HG02981 (cell line): ENCODE data around the gene ZNF337.
"Not testable (repeated sequence)": the region's sequence is repeated elsewhere in the genome, so short reads cannot be mapped to it uniquely, and the experiment has no call there.

Experiments used
- ATAC-seq: cut with Tn5 transposase; IDR thresholded peaks from one replicate; pipeline ENCODE4 v1.9.1; 2021; ENCODE audit warnings: mild to moderate bottlenecking, moderate library complexity; ENCODE audit not compliant: unreplicated experiment

Gene ZNF337

GRCh38 chr20:25695532-25696370 lies 902 bp downstream of the ZNF337 start:
- ATAC-seq: no peak

DNA sequence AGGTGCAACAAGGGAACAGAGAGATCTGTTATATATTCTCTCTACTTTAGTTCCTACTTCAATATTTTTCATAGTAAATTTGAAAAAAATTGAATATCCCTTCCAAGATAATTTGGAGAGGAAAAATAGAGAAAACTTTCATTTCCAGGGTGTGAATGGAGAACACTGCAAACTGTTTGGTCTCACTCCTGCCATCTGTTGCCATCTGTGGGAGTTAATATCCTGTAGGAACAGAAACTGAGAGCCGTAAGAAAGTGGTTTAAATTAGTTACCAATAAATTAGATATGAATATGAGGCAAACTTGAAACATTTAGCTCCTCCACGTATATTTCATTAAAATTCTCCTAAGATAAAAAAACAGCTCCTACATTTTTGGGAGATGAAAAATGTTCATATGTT lies 4.2 kb downstream of the ZNF337 start:
- ATAC-seq: peak; percentile 27

GRCh38 chr20:25690427-25690826 lies 6.2 kb downstream of the ZNF337 start:
- ATAC-seq: no peak

DNA sequence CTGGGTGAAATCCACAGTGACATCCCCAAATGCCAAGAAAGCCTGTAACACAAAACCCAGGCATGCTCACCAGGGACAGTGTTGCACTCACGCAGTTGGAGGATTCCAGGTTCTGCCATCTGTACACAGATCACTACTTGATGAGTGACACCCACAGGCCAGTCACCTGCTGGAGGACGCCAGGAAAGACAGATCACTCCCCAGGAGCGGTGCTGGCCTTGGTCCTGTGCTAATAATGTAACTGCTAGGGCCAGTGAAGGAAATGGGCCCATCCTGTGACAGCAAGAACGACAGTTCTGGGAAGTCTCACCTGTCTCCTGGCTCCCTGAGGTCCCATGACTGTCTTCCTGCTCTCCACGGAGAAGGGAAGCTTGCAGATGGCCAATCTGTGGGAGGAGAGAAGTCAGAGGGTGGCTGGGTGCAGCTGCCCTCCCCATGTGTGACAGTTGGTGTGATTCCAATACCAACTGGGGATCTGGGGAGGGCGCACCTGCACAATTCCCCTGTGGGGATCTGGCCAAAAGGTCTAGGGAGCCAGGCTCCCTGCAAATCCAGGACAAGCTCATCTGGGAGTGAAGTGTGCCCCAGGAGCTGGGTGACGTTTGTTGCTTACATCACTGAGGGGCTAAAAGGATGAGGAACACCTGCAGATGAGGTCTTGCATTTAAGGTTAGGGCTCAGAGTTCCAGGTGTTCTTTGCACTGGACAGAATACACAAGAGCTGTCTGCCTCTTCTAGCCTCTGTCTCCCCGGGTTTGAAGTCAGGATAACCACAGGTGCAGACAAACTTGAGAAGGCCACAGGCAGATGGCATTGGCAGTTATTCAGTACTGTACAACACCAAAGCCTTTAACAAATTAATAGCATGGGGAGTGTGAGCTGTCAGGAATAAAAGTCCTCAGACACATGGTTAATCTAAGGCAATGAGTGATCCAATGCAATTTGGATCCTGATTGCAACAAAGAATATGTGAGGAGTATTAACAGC lies 10.3 kb downstream of the ZNF337 start:
- ATAC-seq: peak; percentile 15

- ATAC-seq: peak; percentile 93
Measured at GRCh38 chr20:25685276-25686080, 11.2 kb downstream of the ZNF337 start.

- not testable (repeated sequence) for ATAC-seq
Measured at GRCh38 chr20:25683826-25684225, 12.8 kb downstream of the ZNF337 start.

DNA sequence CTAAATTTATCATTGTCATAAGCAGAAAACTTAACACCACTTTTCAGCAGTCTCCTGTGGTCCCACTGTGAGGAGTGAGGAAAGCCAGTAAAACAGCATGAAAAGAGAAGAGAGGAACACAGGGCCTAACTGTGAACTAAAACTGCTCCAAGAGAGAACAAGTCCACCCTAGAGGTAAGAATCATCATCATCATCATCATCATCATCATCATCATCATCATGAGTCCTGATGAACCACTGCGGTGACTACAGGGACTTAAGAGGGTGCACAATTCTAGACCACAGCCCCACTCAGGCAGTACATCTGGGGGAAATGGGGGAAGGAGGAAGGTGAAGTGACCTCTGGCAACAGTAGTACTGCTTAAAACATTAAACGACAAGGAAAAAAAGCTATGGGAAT lies 13.6 kb downstream of the ZNF337 start:
- ATAC-seq: no peak

DNA sequence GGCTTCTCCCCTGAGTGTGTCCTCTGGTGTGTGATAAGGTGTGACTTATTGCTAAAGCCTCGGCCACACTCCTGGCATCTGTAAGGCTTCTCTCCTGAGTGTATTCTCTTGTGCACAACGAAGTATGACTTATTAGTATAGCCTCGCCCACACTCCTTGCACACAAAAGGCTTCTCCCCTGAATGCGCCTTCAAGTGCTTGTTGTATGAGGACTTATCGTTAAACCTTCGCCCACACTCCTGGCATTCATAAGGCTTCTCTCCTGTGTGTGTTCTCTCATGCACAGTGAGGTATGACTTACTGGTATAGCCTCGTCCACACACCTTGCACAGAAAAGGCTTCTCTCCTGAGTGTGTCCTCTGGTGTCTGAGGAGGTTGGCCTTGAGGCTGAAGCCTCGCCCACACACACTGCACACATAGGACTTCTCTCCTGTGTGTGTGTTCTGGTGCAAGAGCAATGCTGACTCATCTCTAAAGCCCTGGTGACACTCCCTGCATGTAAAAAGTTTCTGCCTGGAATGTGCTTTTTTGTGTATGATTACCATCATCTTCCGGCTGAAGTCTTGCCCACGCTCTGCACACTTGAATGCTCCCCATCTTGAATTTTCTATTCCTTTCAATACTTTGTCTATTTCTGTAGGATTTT lies 20.4 kb downstream of the ZNF337 start:
- ATAC-seq: no peak

- ATAC-seq: no peak
Measured at GRCh38 chr20:25675161-25675560, 21.5 kb downstream of the ZNF337 start.

- no peak for ATAC-seq
Measured at GRCh38 chr20:25672659-25673235, 23.9 kb downstream of the ZNF337 start.

- ATAC-seq: no peak
Measured at GRCh38 chr20:25669826-25670422, 26.7 kb downstream of the ZNF337 start.

GRCh38 chr20:25668446-25668845 lies 28.2 kb downstream of the ZNF337 start:
- ATAC-seq: no peak

- ATAC-seq: no peak
Measured at GRCh38 chr20:25659999-25660398, 36.7 kb downstream of the ZNF337 start.

- ATAC-seq: no peak
Measured at GRCh38 chr20:25654487-25654886, 42.2 kb downstream of the ZNF337 start.

GRCh38 chr20:25652866-25653265 lies 43.8 kb downstream of the ZNF337 start:
- not testable (repeated sequence) for ATAC-seq

DNA sequence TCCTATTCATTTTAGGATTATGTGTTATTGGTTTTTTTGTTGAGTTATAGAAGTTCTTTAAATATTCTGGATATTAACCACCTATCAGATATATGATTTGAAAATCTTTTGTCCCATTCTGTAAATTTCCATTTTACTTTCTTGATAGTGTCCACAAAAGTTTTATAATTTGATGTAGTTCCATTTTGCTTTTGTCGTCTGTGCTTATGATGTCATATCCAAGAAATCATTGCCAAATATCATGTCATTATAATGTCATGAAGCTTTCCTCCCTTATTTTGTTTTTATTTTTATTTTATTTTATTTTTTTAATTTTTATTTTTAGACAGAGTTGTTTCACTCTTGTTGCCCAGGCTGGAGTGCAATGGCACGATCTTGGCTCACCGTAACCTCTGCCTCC lies 51.8 kb downstream of the ZNF337 start:
- ATAC-seq: no peak

GRCh38 chr20:25643716-25644115 lies 52.9 kb downstream of the ZNF337 start:
- no peak for ATAC-seq

- ATAC-seq: no peak
Measured at GRCh38 chr20:25637247-25637646, 59.4 kb downstream of the ZNF337 start.

DNA sequence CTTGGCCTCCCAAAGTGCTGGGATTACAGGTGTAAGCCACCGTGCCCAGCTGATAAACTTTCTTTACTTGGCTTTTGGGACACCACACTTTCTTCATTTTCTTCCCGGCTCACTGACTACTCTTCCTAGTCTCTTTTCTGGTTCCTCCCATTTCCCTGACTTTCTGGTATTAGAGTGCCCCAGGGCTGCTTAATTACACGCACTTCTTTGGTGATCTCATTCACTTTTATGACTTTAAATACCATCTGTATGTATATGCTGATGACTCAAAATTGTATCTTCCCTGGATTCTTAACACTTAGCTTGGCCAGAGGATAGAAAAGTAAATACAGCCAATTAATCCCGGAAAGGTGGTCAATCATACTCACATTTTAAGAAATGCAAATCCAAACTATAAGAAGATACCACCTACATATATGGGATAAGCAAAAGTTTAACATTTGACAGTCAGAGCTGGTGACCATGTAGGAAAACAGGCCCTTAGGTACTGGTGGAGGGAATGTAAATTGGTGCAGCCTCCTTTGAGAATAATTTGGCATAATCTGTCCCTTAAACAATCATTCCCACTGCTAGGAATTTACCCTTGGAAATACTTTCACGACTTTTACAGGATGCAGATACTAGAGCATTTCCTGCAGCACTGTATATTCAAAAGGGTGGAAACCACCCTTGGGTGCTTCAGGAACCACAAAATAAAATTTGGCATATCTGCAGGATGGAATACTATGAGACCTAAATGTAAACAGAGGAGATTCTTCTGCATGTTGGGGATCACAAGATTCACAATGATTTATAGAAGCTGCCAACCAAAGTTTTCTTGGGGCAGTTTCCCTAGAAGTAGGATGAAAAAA lies 63.5 kb downstream of the ZNF337 start:
- ATAC-seq: no peak
